ENCODE data around the gene PDRG1.

DNA sequence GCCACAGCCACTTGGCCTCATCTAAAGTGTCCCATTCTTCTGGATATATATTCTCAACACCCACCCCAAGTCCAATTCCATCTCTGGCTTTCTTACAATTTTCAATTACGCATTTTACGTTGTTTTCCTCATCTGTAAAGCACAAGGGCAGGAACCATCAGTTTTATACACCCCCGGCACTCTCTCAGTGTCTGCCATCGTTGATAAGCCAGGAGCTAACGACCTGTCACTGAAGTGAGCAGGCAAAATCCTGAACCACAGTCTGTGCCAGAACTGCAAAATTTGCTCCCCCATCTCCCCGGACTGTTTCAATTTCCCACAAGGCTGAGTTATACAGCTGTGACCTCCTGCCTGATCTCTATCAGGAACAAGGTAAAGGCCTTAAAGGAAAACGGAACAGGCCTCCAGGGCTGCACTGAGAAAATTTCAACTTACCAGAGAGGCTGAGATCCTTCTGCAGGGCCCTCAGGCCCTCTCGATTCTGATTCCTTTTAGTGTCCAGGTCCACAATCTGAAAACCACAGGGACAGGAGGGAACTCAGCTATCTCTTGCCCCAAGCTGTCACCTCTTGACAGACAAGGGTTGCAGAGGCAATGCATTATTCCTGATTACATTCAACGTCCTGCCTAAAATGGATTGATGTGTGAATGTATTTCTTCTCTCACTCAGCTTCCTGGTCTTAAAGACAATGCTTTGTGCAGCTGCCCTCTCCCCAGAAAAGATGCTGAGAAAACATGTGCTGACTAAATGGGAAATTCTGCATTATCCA, 1.8 kb downstream of the PDRG1 start:
- no peak for TF ChIP-seq CTCF (IDR thresholded peaks at IDR 0.05; ENCODE audit: low read depth, low read length)
- no peak for TF ChIP-seq EZH2phosphoT487 (IDR thresholded peaks at IDR 0.05; ENCODE audit: low read depth)

Measured in OCI-LY3 (cell line).